HepG2 (cell line): ENCODE data around the gene TRIM8. TPM values are rescaled to one million over a fixed set of nuclear protein-coding genes. Genes with fewer than 3 reads are reported as not detected.

Source experiments
- ADNP ChIP-seq: sonication (generic); formaldehyde crosslinking; IDR thresholded peaks from 2 replicates; pipeline ENCODE4 v1.4.0; 2020; ENCODE audit warnings: missing genetic modification reagents
- ATM ChIP-seq: fragments of 450-650 bp; IDR thresholded peaks from 2 replicates; pipeline ENCODE4 v1.7.1; 2017; ENCODE audit warnings: mild to moderate bottlenecking, borderline replicate concordance
- CC2D1A ChIP-seq: sonication (generic); formaldehyde crosslinking; IDR thresholded peaks from 2 replicates; pipeline ENCODE4 v1.8.1; 2023; ENCODE audit warnings: mild to moderate bottlenecking, missing genetic modification reagents
- DPF2 ChIP-seq: sonication (generic); formaldehyde crosslinking; IDR thresholded peaks from 2 replicates; pipeline ENCODE4 v1.4.0; 2020; ENCODE audit warnings: mild to moderate bottlenecking, low read depth, missing genetic modification reagents, borderline replicate concordance
- EEA1 ChIP-seq: sonication (generic); formaldehyde crosslinking; IDR thresholded peaks from 2 replicates; pipeline ENCODE4 v1.5.1; 2020; ENCODE audit warnings: mild to moderate bottlenecking, missing genetic modification reagents, borderline replicate concordance
- ELF1 ChIP-seq: sonication (generic); formaldehyde crosslinking; IDR thresholded peaks from 2 replicates; pipeline ENCODE4 v1.4.0; 2020; ENCODE audit warnings: missing genetic modification reagents
- ELF3 ChIP-seq: IDR thresholded peaks from 2 replicates; pipeline ENCODE4 v1.6.1; 2016; ENCODE audit warnings: missing genetic modification reagents, missing compliant biosample characterization
- GPN1 ChIP-seq: sonication (generic); formaldehyde crosslinking; IDR thresholded peaks from 2 replicates; pipeline ENCODE4 v1.5.1; 2020; ENCODE audit warnings: missing genetic modification reagents, borderline replicate concordance
- HOXA3 ChIP-seq: sonication (generic); formaldehyde crosslinking; IDR thresholded peaks from 2 replicates; pipeline ENCODE4 v1.5.0; 2020; ENCODE audit warnings: missing genetic modification reagents
- IKZF1 ChIP-seq: fragments of 450-650 bp; IDR thresholded peaks from 2 replicates; pipeline ENCODE4 v1.7.1; 2016
- ISX ChIP-seq: sonication (generic); formaldehyde crosslinking; conservative IDR thresholded peaks from 2 replicates; pipeline ENCODE4 v1.5.0; 2020; ENCODE audit warnings: missing genetic modification reagents
- MXD3 ChIP-seq: IDR thresholded peaks from 2 replicates; pipeline ENCODE4 v1.6.1; 2016; ENCODE audit warnings: mild to moderate bottlenecking, missing biosample characterization, missing genetic modification reagents
- MYC ChIP-seq: sonication (generic); formaldehyde crosslinking; IDR thresholded peaks from 2 replicates; pipeline ENCODE4 v1.9.0; 2021; ENCODE audit warnings: missing genetic modification reagents, borderline replicate concordance
- RAD21 ChIP-seq: fragments of 450-650 bp; formaldehyde crosslinking; IDR thresholded peaks from 2 replicates; pipeline ENCODE4 v1.5.0; 2020; ENCODE audit warnings: mild to moderate bottlenecking
- RBM39 ChIP-seq: fragments of 200-400 bp; formaldehyde crosslinking; IDR thresholded peaks from one replicate; pipeline ENCODE4 v1.6.1; 2018; ENCODE audit warnings: antibody characterized with exemption, mild to moderate bottlenecking, low read depth, low read length; ENCODE audit not compliant: poor library complexity, severe bottlenecking
- SAP130 ChIP-seq: IDR thresholded peaks from 2 replicates; pipeline ENCODE4 v1.6.1; 2016; ENCODE audit warnings: low read depth
- SIX1 ChIP-seq: sonication (generic); formaldehyde crosslinking; IDR thresholded peaks from 2 replicates; pipeline ENCODE4 v1.4.0; 2020; ENCODE audit warnings: missing genetic modification reagents, borderline replicate concordance
- USF2 ChIP-seq, 2 experiments: sonication (generic) in 1 of 2; formaldehyde crosslinking in 1 of 2; IDR thresholded peaks; 2 replicates each; pipeline versions ENCODE4 v1.5.1 to v1.6.1; 2011 to 2020; ENCODE audit warnings: borderline replicate concordance in 1 of 2, low read depth in 1 of 2, low read length in 1 of 2, mild to moderate bottlenecking in 1 of 2, missing genetic modification reagents in 1 of 2, moderate library complexity in 1 of 2
- ZFP36L1 ChIP-seq: sonication (generic); formaldehyde crosslinking; IDR thresholded peaks from 2 replicates; pipeline ENCODE4 v1.8.0; 2022; ENCODE audit warnings: mild to moderate bottlenecking, missing genetic modification reagents, moderate library complexity
- ZNF251 ChIP-seq: sonication (generic); formaldehyde crosslinking; IDR thresholded peaks from 2 replicates; pipeline ENCODE4 v1.9.0; 2021; ENCODE audit warnings: mild to moderate bottlenecking, missing genetic modification reagents
- ZNF276 ChIP-seq: sonication (generic); formaldehyde crosslinking; IDR thresholded peaks from 2 replicates; pipeline ENCODE4 v1.4.0; 2020; ENCODE audit warnings: mild to moderate bottlenecking, low read depth, missing genetic modification reagents
- ZNF33B ChIP-seq: sonication (generic); formaldehyde crosslinking; IDR thresholded peaks from 2 replicates; pipeline ENCODE4 v1.5.1; 2020; ENCODE audit warnings: mild to moderate bottlenecking, missing genetic modification reagents
- ZNF367 ChIP-seq: sonication (generic); formaldehyde crosslinking; IDR thresholded peaks from 2 replicates; pipeline ENCODE4 v1.4.0; 2020; ENCODE audit warnings: missing genetic modification reagents, borderline replicate concordance
- ZNF792 ChIP-seq: IDR thresholded peaks from 2 replicates; pipeline ENCODE4 v1.6.1; 2016
- ZSCAN31 ChIP-seq: sonication (generic); formaldehyde crosslinking; IDR thresholded peaks from 2 replicates; pipeline ENCODE4 v1.5.0; 2020; ENCODE audit warnings: low read depth, mild to moderate bottlenecking, missing genetic modification reagents
- ZSCAN5A ChIP-seq: sonication (generic); formaldehyde crosslinking; IDR thresholded peaks from 2 replicates; pipeline ENCODE4 v1.8.0; 2022; ENCODE audit warnings: mild to moderate bottlenecking, missing genetic modification reagents, borderline replicate concordance
- polyA plus RNA-seq, 8 experiments: library from polyadenylated mRNA; depleted of rRNA in 3 of 8; stranded (reverse) in 7 of 8; unstranded in 1 of 8; fragments of >200 nt; fragmentation: Illumina TruSeq in 4 of 8; extraction: Trizol in 4 of 8; gene quantifications; 2 replicates each; pipeline versions ENCODE4 v1.2.1 to v1.2.3, GENCODE V29; 2011 to 2016; ENCODE audit warnings: low read depth in 4 of 8, missing spikeins in 1 of 8, mixed read lengths in 1 of 8; ENCODE audit not compliant: insufficient read depth in 1 of 8
- total RNA-seq, 5 experiments: library from RNA; depleted of rRNA; stranded (reverse); fragments of >200 nt; fragmentation: Illumina TruSeq; extraction: Trizol; gene quantifications; 2 replicates each; pipeline ENCODE4 v1.2.3, GENCODE V29; 2016; ENCODE audit warnings: low read depth in 1 of 5

The TRIM8 gene
- total and polyA plus RNA-seq, 2 of the 13 experiments (the other 11 are each of a cell fraction or from before 2014, with no cell fraction given): 38.9 to 66.5 TPM

- TF ChIP-seq USF2 (IDR thresholded peaks at IDR 0.05; ENCODE audit: low read depth, low read length) (no peak), USF2 (CRISPR knock-in tag; IDR thresholded peaks at IDR 0.05; ENCODE audit: borderline replicate concordance) (no peak), ZNF367 (CRISPR knock-in tag) (no peak), EEA1 (no peak), ISX (no peak), ZNF33B (CRISPR knock-in tag) (no peak), ZSCAN5A (CRISPR knock-in tag) (no peak), SIX1 (CRISPR knock-in tag) (no peak; the same call in 1 of the 2 replicates), ZNF792 (CRISPR knock-in tag) (peak; percentile 41; the same call in 1 of the 2 replicates), ZNF276 (CRISPR knock-in tag) (no peak), DPF2 (CRISPR knock-in tag) (peak; percentile 52; the same call in 1 of the 2 replicates), ZSCAN31 (no peak), GPN1 (CRISPR knock-in tag) (no peak), IKZF1 (no peak), SAP130 (CRISPR knock-in tag) (peak; percentile 78), RAD21 (CRISPR knock-in tag) (no peak), RBM39 (no peak), ZFP36L1 (CRISPR knock-in tag) (no peak), HOXA3 (CRISPR knock-in tag) (peak; percentile 67; the same call in 1 of the 2 replicates), CC2D1A (CRISPR knock-in tag) (no peak), ELF1 (CRISPR knock-in tag) (peak; percentile 53), ZNF251 (no peak), MXD3 (0 out of 2 replicates have a peak, but pooled peaks have one; percentile 17), ADNP (no peak), ATM (no peak), ELF3 (CRISPR knock-in tag) (peak; percentile 64; the same call in 1 of the 2 replicates), MYC (peak; percentile 49; the same call in 1 of the 2 replicates)
Measured at GRCh38 chr10:102599565-102600327, 44.5 kb upstream of the TRIM8 start (continued).
